ENCODE results near the gene KCNJ4.
A peak's percentile ranks its signal among the peaks of the same experiment; 100 is the strongest.

The KCNJ4 gene

GRCh38 chr22:38453996-38454352 is 1.0 kb downstream of the KCNJ4 start:
- POLR2A ChIA-PET, result no interaction called here
- no peaks in the 10 kb centered on the region for H3K4me1 ChIP-seq (ENCODE audit: control insufficient read depth, insufficient read depth, low read length)
- CTCF ChIA-PET, result interaction anchor here (0.7 kb wide), 1 partner anchor 264 kb away, joined by 3 read pairs; no protein-coding TSS in a partner anchor
- peak; percentile 56 for TF ChIP-seq ZNF398 (tag by site-specific recombination; IDR thresholded peaks at IDR 0.05)
- TF ChIP-seq ZNF133 (tag by site-specific recombination; IDR thresholded peaks at IDR 0.05), result 0 out of 2 replicates have a peak, but pooled peaks have one; percentile 23
- no peak for TF ChIP-seq ZNF214 (tag by site-specific recombination; IDR thresholded peaks at IDR 0.05; ENCODE audit: borderline replicate concordance)
- no peak for TF ChIP-seq ZBTB44 (tag by site-specific recombination; IDR thresholded peaks at IDR 0.05)
- TF ChIP-seq ZBTB20 (tag by site-specific recombination; IDR thresholded peaks at IDR 0.05), result 0 out of 2 replicates have a peak, but pooled peaks have one; percentile 6
- no peak for TF ChIP-seq ZFP69B (tag by site-specific recombination; IDR thresholded peaks at IDR 0.05)
- TF ChIP-seq ZNF433 (tag by site-specific recombination; IDR thresholded peaks at IDR 0.05; ENCODE audit: low read depth), result no peak
- H3K36me3 ChIP-seq (ENCODE audit: control insufficient read depth in 2 of 2, insufficient read depth in 1 of 2, low read length in 2 of 2), result no peaks in the 10 kb centered on the region
- no peak overlapping the region for H3K27ac ChIP-seq (ENCODE audit: extremely low read depth, low read depth, low read length)
- no peaks in the 10 kb centered on the region for H3K9me3 ChIP-seq (ENCODE audit: control insufficient read depth, insufficient read depth, low read depth, low read length)
- H3K4me3 ChIP-seq (ENCODE audit: low read depth, low read length), result no peak overlapping the region

GRCh38 chr22:38453066-38453672 is 1.8 kb downstream of the KCNJ4 start:
- Histone ChIP-seq H3K9me3 (ENCODE audit: control insufficient read depth, insufficient read depth, low read depth, low read length) (no peaks in the 10 kb centered on the region), H3K36me3 (ENCODE audit: control insufficient read depth in 2 of 2, insufficient read depth in 1 of 2, low read length in 2 of 2) (no peaks in the 10 kb centered on the region), H3K4me1 (ENCODE audit: control insufficient read depth, insufficient read depth, low read length) (no peaks in the 10 kb centered on the region), H3K27ac (ENCODE audit: extremely low read depth, low read depth, low read length) (no peak overlapping the region), H3K4me3 (ENCODE audit: low read depth, low read length) (no peak overlapping the region)
- TF ChIP-seq KLF8 (tag by site-specific recombination; IDR thresholded peaks at IDR 0.05) (peak; percentile 44; the same call in 1 of the 2 replicates), ZNF792 (tag by site-specific recombination; IDR thresholded peaks at IDR 0.05) (no peak), ZNF423 (tag by site-specific recombination; IDR thresholded peaks at IDR 0.05) (no peak), ZIC2 (tag by site-specific recombination; IDR thresholded peaks at IDR 0.05) (no peak), ZBTB10 (tag by site-specific recombination; IDR thresholded peaks at IDR 0.05) (0 out of 2 replicates have a peak, but pooled peaks have one; percentile 21), ZNF239 (tag by site-specific recombination; IDR thresholded peaks at IDR 0.05) (peak; percentile 9; the same call in 1 of the 2 replicates), ZFHX2 (tag by site-specific recombination; conservative IDR thresholded peaks at IDR 0.05) (0 out of 2 replicates have a peak, but pooled peaks have one; percentile 27), ZNF580 (tag by site-specific recombination; IDR thresholded peaks at IDR 0.05) (peak; percentile 48; the same call in 1 of the 2 replicates), ZBTB8A (tag by site-specific recombination; IDR thresholded peaks at IDR 0.05) (0 out of 2 replicates have a peak, but pooled peaks have one; percentile 24), ZNF629 (tag by site-specific recombination; IDR thresholded peaks at IDR 0.05) (no peak), MYNN (tag by site-specific recombination; IDR thresholded peaks at IDR 0.05; ENCODE audit: borderline replicate concordance) (no peak), ZNF776 (tag by site-specific recombination; IDR thresholded peaks at IDR 0.05; ENCODE audit: borderline replicate concordance) (no peak), ZNF571 (tag by site-specific recombination; IDR thresholded peaks at IDR 0.05) (no peak), EGR2 (tag by site-specific recombination; IDR thresholded peaks at IDR 0.05; ENCODE audit: low read depth) (peak; percentile 52; the same call in 1 of the 2 replicates), ZNF768 (tag by site-specific recombination; IDR thresholded peaks at IDR 0.05) (peak; percentile 98)
- ChIA-PET CTCF (no interaction called here), POLR2A (interaction anchor here (1.2 kb wide), 1 partner anchor 19 kb away, joined by 3 read pairs; no protein-coding TSS in a partner anchor)
